Liver (tissue), 3 donors: ENCODE results near the gene TMED10.
A peak's percentile ranks its signal among the peaks of the same experiment; 100 is the strongest.

Source experiments
- ATF3 ChIP-seq: IDR thresholded peaks from 2 replicates; pipeline ENCODE4 v1.6.1; 2016; ENCODE audit warnings: antibody characterized with exemption
- CTCF ChIP-seq: fragments of 150-350 bp; IDR thresholded peaks from 2 replicates; pipeline ENCODE4 v1.5.1; 2017; ENCODE audit warnings: improper control_type of control experiment, low read depth, low read length; ENCODE audit not compliant: missing input control
- EGR1 ChIP-seq, 2 donors: IDR thresholded peaks; 2 replicates each; pipeline ENCODE4 v1.6.1; 2016 to 2018; ENCODE audit warnings: antibody characterized with exemption in 2 of 2, low read depth in 2 of 2
- GABPA ChIP-seq, 2 donors: IDR thresholded peaks in 1 of 2; conservative IDR thresholded peaks in 1 of 2; 2 replicates each; pipeline ENCODE4 v1.6.1; 2016; ENCODE audit warnings: antibody characterized with exemption in 2 of 2, mild to moderate bottlenecking in 1 of 2, moderate library complexity in 1 of 2
- HNF4A ChIP-seq, 2 donors: conservative IDR thresholded peaks; 2 replicates each; pipeline ENCODE4 v1.6.1; 2016; ENCODE audit warnings: antibody characterized with exemption in 2 of 2, mild to moderate bottlenecking in 2 of 2
- JUND ChIP-seq, 2 donors: IDR thresholded peaks; 2 replicates each; pipeline ENCODE4 v1.6.1; 2016; ENCODE audit warnings: antibody characterized with exemption in 2 of 2
- MAX ChIP-seq: IDR thresholded peaks from 2 replicates; pipeline ENCODE4 v1.6.1; 2016; ENCODE audit warnings: antibody characterized with exemption
- REST ChIP-seq: IDR thresholded peaks from 2 replicates; pipeline ENCODE4 v1.6.1; 2016; ENCODE audit warnings: antibody characterized with exemption, mild to moderate bottlenecking
- TAF1 ChIP-seq: conservative IDR thresholded peaks from 2 replicates; pipeline ENCODE4 v1.6.1; 2016; ENCODE audit warnings: antibody characterized with exemption, mild to moderate bottlenecking
- YY1 ChIP-seq: IDR thresholded peaks from 2 replicates; pipeline ENCODE4 v1.6.1; 2016; ENCODE audit warnings: antibody characterized with exemption, mild to moderate bottlenecking
- ZBTB33 ChIP-seq: IDR thresholded peaks from 2 replicates; pipeline ENCODE4 v1.6.1; 2016; ENCODE audit warnings: antibody characterized with exemption
- donor health status: healthy.
- donor health status: healthy.

- TF ChIP-seq ZBTB33: no peak
- TF ChIP-seq MAX: no peak
- no peak for TF ChIP-seq ATF3
- TF ChIP-seq TAF1: no peak
- TF ChIP-seq REST: no peak
- TF ChIP-seq CTCF: no peak
- no peak for TF ChIP-seq JUND (IDR thresholded peaks at IDR 0.05)
- TF ChIP-seq YY1: no peak
- TF ChIP-seq HNF4A (conservative IDR thresholded peaks at IDR 0.05): peak in 1 of 2 donors; percentile 36
- TF ChIP-seq EGR1 (IDR thresholded peaks at IDR 0.05; ENCODE audit: low read depth in 2 of 2): no peak
- TF ChIP-seq GABPA (IDR thresholded peaks at IDR 0.05 in 1 of 2, conservative IDR thresholded peaks at IDR 0.05 in 1 of 2): no peak
Measured at GRCh38 chr14:75143761-75144527, 32.5 kb downstream of the TMED10 start.
